KMS-11 (cell line): ENCODE data around the gene SGMS2.

ENCODE experiments used
- H2AFZ ChIP-seq: fragments of 200-600 bp; sonication (generic); 2 replicates; pipeline ENCODE4 v1.6.1; 2016; ENCODE audit warnings: antibody characterized with exemption, mixed run types, low read depth
- H3K27ac ChIP-seq: fragments of 200-600 bp; sonication (generic); 2 replicates; pipeline ENCODE4 v1.6.1; 2016; ENCODE audit warnings: mild to moderate bottlenecking, mixed run types
- H3K27me3 ChIP-seq: fragments of 200-600 bp; sonication (generic); 2 replicates; pipeline ENCODE4 v1.6.1; 2017; ENCODE audit warnings: mild to moderate bottlenecking, low read depth, mixed run types, moderate library complexity; ENCODE audit not compliant: insufficient read depth
- H3K36me3 ChIP-seq: fragments of 200-600 bp; sonication (generic); 2 replicates; pipeline ENCODE4 v1.6.1; 2017; ENCODE audit warnings: mild to moderate bottlenecking, mixed run types; ENCODE audit not compliant: insufficient read depth
- H3K4me1 ChIP-seq: fragments of 200-600 bp; sonication (generic); 2 replicates; pipeline ENCODE4 v1.6.1; 2016; ENCODE audit warnings: mild to moderate bottlenecking, low read depth, mixed run types; ENCODE audit not compliant: poor library complexity, severe bottlenecking
- H3K4me2 ChIP-seq: fragments of 200-600 bp; sonication (generic); 2 replicates; pipeline ENCODE4 v1.7.0; 2016; ENCODE audit warnings: mild to moderate bottlenecking, mixed run types
- H3K4me3 ChIP-seq: fragments of 200-600 bp; sonication (generic); IDR thresholded peaks from 2 replicates; pipeline ENCODE4 v1.6.1; 2017; ENCODE audit warnings: low read depth, low read length, mixed read lengths; ENCODE audit not compliant: insufficient read depth
- H3K79me2 ChIP-seq: fragments of 200-600 bp; sonication (generic); 2 replicates; pipeline ENCODE4 v1.6.1; 2016; ENCODE audit warnings: low read depth, mixed run types; ENCODE audit not compliant: insufficient read depth
- H3K9ac ChIP-seq: fragments of 200-600 bp; sonication (generic); 2 replicates; pipeline ENCODE4 v1.6.1; 2016; ENCODE audit warnings: mild to moderate bottlenecking, mixed run types
- H4K20me1 ChIP-seq: fragments of 200-600 bp; sonication (generic); 2 replicates; pipeline ENCODE4 v1.6.1; 2016; ENCODE audit warnings: mild to moderate bottlenecking, mixed run types; ENCODE audit not compliant: insufficient read depth
- CTCF ChIP-seq: fragments of 200-600 bp; sonication (generic); conservative IDR thresholded peaks from 2 replicates; pipeline ENCODE4 v1.6.1; 2017; ENCODE audit warnings: low read depth, mild to moderate bottlenecking, antibody characterized with exemption, low read length, moderate library complexity, mixed read lengths

Gene SGMS2

GRCh38 chr4:107862658-107863057 lies 37.9 kb downstream of the SGMS2 start:
- no peak overlapping the region for H2AFZ ChIP-seq
- no peak overlapping the region for H3K4me3 ChIP-seq
- H3K4me1 ChIP-seq: no peaks in the 10 kb centered on the region
- TF ChIP-seq CTCF: no peak
- H3K4me2 ChIP-seq: no peak overlapping the region
- no peaks in the 10 kb centered on the region for H4K20me1 ChIP-seq
- no peaks in the 10 kb centered on the region for H3K27me3 ChIP-seq
- H3K79me2 ChIP-seq: no peaks in the 10 kb centered on the region
- no peak overlapping the region for H3K9ac ChIP-seq
- H3K27ac ChIP-seq: no peak overlapping the region
- H3K36me3 ChIP-seq: no peaks in the 10 kb centered on the region

- Histone ChIP-seq H3K4me3 (no peak overlapping the region), H3K36me3 (no peaks in the 10 kb centered on the region), H3K4me2 (no peak overlapping the region), H3K27me3 (no peaks in the 10 kb centered on the region), H3K79me2 (no peaks in the 10 kb centered on the region), H3K9ac (no peak overlapping the region), H3K4me1 (no peaks in the 10 kb centered on the region), H2AFZ (no peak overlapping the region), H4K20me1 (no peaks in the 10 kb centered on the region), H3K27ac (no peak overlapping the region)
- no peak for TF ChIP-seq CTCF
These were observed 38.7 kb downstream of the SGMS2 start for GRCh38 chr4:107863416-107863815.

GRCh38 chr4:107863850-107864371 lies 39.2 kb downstream of the SGMS2 start:
- H3K36me3 ChIP-seq: no peaks in the 10 kb centered on the region
- no peaks in the 10 kb centered on the region for H3K27me3 ChIP-seq
- no peak overlapping the region for H3K4me3 ChIP-seq
- H4K20me1 ChIP-seq: no peaks in the 10 kb centered on the region
- TF ChIP-seq CTCF: no peak
- H3K4me1 ChIP-seq: no peaks in the 10 kb centered on the region
- no peak overlapping the region for H2AFZ ChIP-seq
- H3K27ac ChIP-seq: no peak overlapping the region
- no peak overlapping the region for H3K4me2 ChIP-seq
- H3K9ac ChIP-seq: no peak overlapping the region
- no peaks in the 10 kb centered on the region for H3K79me2 ChIP-seq

- Histone ChIP-seq H3K79me2 (no peaks in the 10 kb centered on the region), H4K20me1 (no peaks in the 10 kb centered on the region), H3K9ac (no peak overlapping the region), H3K27me3 (no peaks in the 10 kb centered on the region), H3K27ac (no peak overlapping the region), H2AFZ (no peak overlapping the region), H3K4me3 (no peak overlapping the region), H3K4me1 (no peaks in the 10 kb centered on the region), H3K4me2 (no peak overlapping the region), H3K36me3 (no peaks in the 10 kb centered on the region)
- no peak for TF ChIP-seq CTCF
These were observed 42.0 kb downstream of the SGMS2 start for GRCh38 chr4:107866726-107867125.
